GM12891 (cell line): ENCODE data around the gene PDGFB.

Experiments used
- PAX5 ChIP-seq: IDR thresholded peaks from 2 replicates; pipeline ENCODE4 v1.6.1; 2011; ENCODE audit warnings: low read length, moderate library complexity, mild to moderate bottlenecking; ENCODE audit not compliant: insufficient read depth, severe bottlenecking
- POLR2A ChIP-seq: IDR thresholded peaks from 2 replicates; pipeline ENCODE4 v1.6.1; 2011; ENCODE audit warnings: low read depth, low read length, control low read depth
- POLR2AphosphoS5 ChIP-seq: IDR thresholded peaks from 2 replicates; pipeline ENCODE4 v1.6.1; 2011; ENCODE audit warnings: low read depth, low read length, control low read depth
- POU2F2 ChIP-seq: IDR thresholded peaks from 2 replicates; pipeline ENCODE4 v1.6.1; 2011; ENCODE audit warnings: low read depth, mild to moderate bottlenecking, control low read depth, low read length, moderate library complexity
- SPI1 ChIP-seq: IDR thresholded peaks from 2 replicates; pipeline ENCODE4 v1.6.1; 2011; ENCODE audit warnings: low read depth, low read length, control low read depth
- TAF1 ChIP-seq: IDR thresholded peaks from 2 replicates; pipeline ENCODE4 v1.6.1; 2011; ENCODE audit warnings: low read depth, low read length, control low read depth

- TF ChIP-seq POLR2A (no peak), TAF1 (no peak), POLR2AphosphoS5 (no peak), SPI1 (no peak), PAX5 (no peak), POU2F2 (no peak)
Measured at GRCh38 chr22:39232806-39233709, 11.7 kb downstream of the PDGFB start.
